H9 (cell line): ENCODE results near the gene HS6ST2. TPM values are rescaled to one million over a fixed set of nuclear protein-coding genes. Genes with fewer than 3 reads are reported as not detected.

ENCODE experiments used
- DNase-seq: peaks from one replicate; pipeline ENCODE4 v3.0.0-alpha.2; 2017
- H2AFZ ChIP-seq: one replicate; pipeline ENCODE4 v1.6.1; 2013; ENCODE audit warnings: mild to moderate bottlenecking, low read length, control low read depth, moderate library complexity
- H2AK5ac ChIP-seq: 2 replicates; pipeline ENCODE4 v1.6.1; 2013; ENCODE audit warnings: low read length, control low read depth, mixed read lengths; ENCODE audit not compliant: insufficient read length
- H2BK120ac ChIP-seq: one replicate; pipeline ENCODE4 v1.6.1; 2013; ENCODE audit warnings: low read depth, mild to moderate bottlenecking, low read length, control low read depth, inconsistent platforms; ENCODE audit not compliant: poor library complexity, severe bottlenecking
- H2BK12ac ChIP-seq: 2 replicates; pipeline ENCODE4 v1.6.1; 2013; ENCODE audit warnings: low read length, control low read depth, mixed read lengths, low read depth; ENCODE audit not compliant: insufficient read length
- H2BK15ac ChIP-seq: 2 replicates; pipeline ENCODE4 v1.6.1; 2013; ENCODE audit warnings: low read depth, low read length, control low read depth
- H2BK20ac ChIP-seq: one replicate; pipeline ENCODE4 v1.6.1; 2013; ENCODE audit warnings: low read depth, mild to moderate bottlenecking, low read length, control low read depth, inconsistent platforms; ENCODE audit not compliant: poor library complexity, severe bottlenecking
- H2BK5ac ChIP-seq: 2 replicates; pipeline ENCODE4 v1.6.1; 2013; ENCODE audit warnings: low read length, control low read depth, mixed read lengths; ENCODE audit not compliant: insufficient read length
- H3K14ac ChIP-seq: 2 replicates; pipeline ENCODE4 v1.6.1; 2013; ENCODE audit warnings: low read length, control low read depth; ENCODE audit not compliant: insufficient read depth
- H3K18ac ChIP-seq: 2 replicates; pipeline ENCODE4 v1.6.1; 2013; ENCODE audit warnings: low read depth, mild to moderate bottlenecking, mixed read lengths, low read length, control low read depth; ENCODE audit not compliant: insufficient read length
- H3K23ac ChIP-seq: 2 replicates; pipeline ENCODE4 v1.6.1; 2013; ENCODE audit warnings: low read length, control low read depth, mixed read lengths, low read depth; ENCODE audit not compliant: insufficient read length
- H3K23me2 ChIP-seq: 2 replicates; pipeline ENCODE4 v1.6.1; 2013; ENCODE audit warnings: low read depth, mild to moderate bottlenecking, mixed read lengths, low read length, control low read depth; ENCODE audit not compliant: insufficient read length, poor library complexity, severe bottlenecking
- H3K27ac ChIP-seq: 2 replicates; pipeline ENCODE4 v1.5.1; 2013; ENCODE audit warnings: low read length, control low read depth, mixed read lengths, low read depth; ENCODE audit not compliant: insufficient read length
- H3K27me3 ChIP-seq: 2 replicates; pipeline ENCODE4 v1.6.1; 2013; ENCODE audit warnings: low read length, control low read depth, inconsistent platforms; ENCODE audit not compliant: insufficient read depth
- H3K4ac ChIP-seq: 2 replicates; pipeline ENCODE4 v1.6.1; 2013; ENCODE audit warnings: low read depth, mild to moderate bottlenecking, control low read depth, inconsistent platforms, low read length, moderate library complexity
- H3K4me1 ChIP-seq: 2 replicates; pipeline ENCODE4 v1.6.1; 2013; ENCODE audit warnings: low read length, control low read depth, inconsistent platforms; ENCODE audit not compliant: insufficient read depth
- H3K4me2 ChIP-seq: 2 replicates; pipeline ENCODE4 v1.6.1; 2013; ENCODE audit warnings: low read length, control low read depth, mixed read lengths; ENCODE audit not compliant: insufficient read length, insufficient read depth
- H3K56ac ChIP-seq: 2 replicates; pipeline ENCODE4 v1.6.1; 2013; ENCODE audit warnings: low read depth, mild to moderate bottlenecking, mixed read lengths, low read length, control low read depth; ENCODE audit not compliant: insufficient read length
- H3K79me1 ChIP-seq: 2 replicates; pipeline ENCODE4 v1.6.1; 2013; ENCODE audit warnings: low read depth, mild to moderate bottlenecking, moderate library complexity, low read length, control low read depth, inconsistent platforms; ENCODE audit not compliant: insufficient read depth, poor library complexity, severe bottlenecking
- H3K79me2 ChIP-seq: 2 replicates; pipeline ENCODE4 v1.6.1; 2013; ENCODE audit warnings: low read length, control low read depth, inconsistent platforms; ENCODE audit not compliant: insufficient read depth
- H3K9ac ChIP-seq: 2 replicates; pipeline ENCODE4 v1.6.1; 2013; ENCODE audit warnings: low read length, control low read depth, mixed read lengths; ENCODE audit not compliant: insufficient read length; ENCODE audit errors: extremely low read depth
- H3K9me3 ChIP-seq: one replicate; pipeline ENCODE4 v1.6.1; 2013; ENCODE audit warnings: low read depth, low read length, inconsistent platforms; ENCODE audit not compliant: control insufficient read depth
- H3T11ph ChIP-seq: one replicate; pipeline ENCODE4 v1.6.1; 2013; ENCODE audit warnings: mild to moderate bottlenecking, low read length, control low read depth, inconsistent platforms
- H4K20me1 ChIP-seq: one replicate; pipeline ENCODE4 v1.6.1; 2013; ENCODE audit not compliant: control insufficient read depth, insufficient read length, insufficient read depth
- H4K5ac ChIP-seq: 2 replicates; pipeline ENCODE4 v1.6.1; 2013; ENCODE audit warnings: low read depth, mild to moderate bottlenecking, mixed read lengths, low read length, control low read depth; ENCODE audit not compliant: insufficient read length
- H4K8ac ChIP-seq: replicated peaks from 2 replicates; pipeline ENCODE4 v1.6.1; 2013; ENCODE audit warnings: low read length, control low read depth, mixed read lengths, low read depth; ENCODE audit not compliant: insufficient read length
- H4K91ac ChIP-seq: 2 replicates; pipeline ENCODE4 v1.6.1; 2013; ENCODE audit warnings: low read depth, mild to moderate bottlenecking, moderate library complexity, mixed read lengths, low read length, control low read depth; ENCODE audit not compliant: insufficient read length
- H3K27ac Mint-ChIP-seq, 3 experiments: 2 replicates in 2 of 3; 3 replicates in 1 of 3; pipeline ENCODE4 v1.8.0; 2020 to 2021; ENCODE audit warnings: mixed read lengths in 3 of 3, mild to moderate bottlenecking in 1 of 3, moderate library complexity in 1 of 3
- H3K27me3 Mint-ChIP-seq: 2 replicates; pipeline ENCODE4 v1.8.0; 2021; ENCODE audit warnings: low read depth, mild to moderate bottlenecking, moderate library complexity, mixed read lengths
- H3K36me3 Mint-ChIP-seq, 3 experiments: 2 replicates in 2 of 3; 3 replicates in 1 of 3; pipeline ENCODE4 v1.8.0; 2020 to 2021; ENCODE audit warnings: low read depth in 3 of 3, mixed read lengths in 3 of 3; ENCODE audit not compliant: insufficient read depth in 1 of 3
- H3K4me1 Mint-ChIP-seq, 2 experiments: 2 replicates each; pipeline ENCODE4 v1.8.0; 2020; ENCODE audit warnings: mixed read lengths in 2 of 2
- H3K4me3 Mint-ChIP-seq, 2 experiments: 2 replicates in 1 of 2; 3 replicates in 1 of 2; pipeline ENCODE4 v1.8.0; 2020 to 2021; ENCODE audit warnings: mild to moderate bottlenecking in 2 of 2, mixed read lengths in 2 of 2, moderate library complexity in 1 of 2
- H3K9me3 Mint-ChIP-seq, 2 experiments: 2 replicates in 1 of 2; 3 replicates in 1 of 2; pipeline ENCODE4 v1.8.0; 2020; ENCODE audit warnings: mild to moderate bottlenecking in 2 of 2, mixed read lengths in 2 of 2, moderate library complexity in 1 of 2
- WGBS: extraction: QIAGEN DNeasy Blood & Tissue Kit; methylation state at CpG from one replicate; pipeline ENCODE4 v1.1.7; 2013; ENCODE audit warnings: missing lambda C conversion rate, low lambda C conversion rate, mixed read lengths; ENCODE audit not compliant: insufficient read length; ENCODE audit errors: extremely low coverage; 5-methylcytosine and 5-hydroxymethylcytosine counted together
- total RNA-seq: library from RNA; stranded (reverse); gene quantifications from 2 replicates; pipeline ENCODE4 v1.2.1, GENCODE V29; 2021
- TF ChIP-seq, protein P1 (sequence below): fragments of 200-600 bp; sonication (generic); conservative IDR thresholded peaks from 3 replicates; pipeline ENCODE4 v1.8.0; 2021; ENCODE audit warnings: antibody characterized with exemption, mild to moderate bottlenecking

Gene HS6ST2
- total RNA-seq, 1 experiment from 2014 or later, result 4.8 TPM

GRCh38 chrX:132692526-132692925, 265.9 kb downstream of the HS6ST2 start:
- TF ChIP-seq, protein P1, sequence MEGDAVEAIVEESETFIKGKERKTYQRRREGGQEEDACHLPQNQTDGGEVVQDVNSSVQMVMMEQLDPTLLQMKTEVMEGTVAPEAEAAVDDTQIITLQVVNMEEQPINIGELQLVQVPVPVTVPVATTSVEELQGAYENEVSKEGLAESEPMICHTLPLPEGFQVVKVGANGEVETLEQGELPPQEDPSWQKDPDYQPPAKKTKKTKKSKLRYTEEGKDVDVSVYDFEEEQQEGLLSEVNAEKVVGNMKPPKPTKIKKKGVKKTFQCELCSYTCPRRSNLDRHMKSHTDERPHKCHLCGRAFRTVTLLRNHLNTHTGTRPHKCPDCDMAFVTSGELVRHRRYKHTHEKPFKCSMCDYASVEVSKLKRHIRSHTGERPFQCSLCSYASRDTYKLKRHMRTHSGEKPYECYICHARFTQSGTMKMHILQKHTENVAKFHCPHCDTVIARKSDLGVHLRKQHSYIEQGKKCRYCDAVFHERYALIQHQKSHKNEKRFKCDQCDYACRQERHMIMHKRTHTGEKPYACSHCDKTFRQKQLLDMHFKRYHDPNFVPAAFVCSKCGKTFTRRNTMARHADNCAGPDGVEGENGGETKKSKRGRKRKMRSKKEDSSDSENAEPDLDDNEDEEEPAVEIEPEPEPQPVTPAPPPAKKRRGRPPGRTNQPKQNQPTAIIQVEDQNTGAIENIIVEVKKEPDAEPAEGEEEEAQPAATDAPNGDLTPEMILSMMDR, result no peak
- Histone ChIP-seq H2BK20ac (no peak overlapping the region), H2AFZ (no peak overlapping the region), H2AK5ac (no peak overlapping the region), H2BK15ac (no peak overlapping the region), H3K18ac (no peak overlapping the region), H3T11ph (no peak overlapping the region), H3K9ac (no peak overlapping the region), H4K20me1 (no peaks in the 10 kb centered on the region), H3K14ac (no peak overlapping the region), H3K27me3 (peaks cover 5% of the 10 kb centered on the region; the same call in 1 of the 2 replicates), H2BK120ac (no peak overlapping the region), H4K91ac (no peak overlapping the region), H3K56ac (no peak overlapping the region), H2BK12ac (no peak overlapping the region), H3K4me1 (peaks cover 2% of the 10 kb centered on the region; the same call in 1 of the 2 replicates), H4K8ac (no peak overlapping the region), H3K23me2 (no peaks in the 10 kb centered on the region), H3K4me2 (no peak overlapping the region), H2BK5ac (no peak overlapping the region), H3K23ac (no peak overlapping the region), H3K79me1 (no peaks in the 10 kb centered on the region), H4K5ac (no peak overlapping the region), H3K79me2 (no peaks in the 10 kb centered on the region), H3K4ac (no peak overlapping the region), H3K9me3 (no peaks in the 10 kb centered on the region), H3K27ac (no peak overlapping the region)
- peaks cover 55 to 64% of the 10 kb centered on the region in 2 experiments for H3K4me1 Mint-ChIP-seq
- peaks cover 69% of the 10 kb centered on the region for H3K27me3 Mint-ChIP-seq
- H3K36me3 Mint-ChIP-seq, result no peaks in the 10 kb centered on the region
- no peak overlapping the region for H3K4me3 Mint-ChIP-seq
- H3K27ac Mint-ChIP-seq, result no peak overlapping the region
- no CpG with 5 or more reads among the region's 1 CpG for WGBS
- no peaks in the 10 kb centered on the region for H3K9me3 Mint-ChIP-seq
- DNase-seq, result no peak
